ENCODE data around the gene RPS10.
"Not testable (repeated sequence)": the region's sequence is repeated elsewhere in the genome, so short reads cannot be mapped to it uniquely, and the experiment has no call there.

Gene RPS10

DNA sequence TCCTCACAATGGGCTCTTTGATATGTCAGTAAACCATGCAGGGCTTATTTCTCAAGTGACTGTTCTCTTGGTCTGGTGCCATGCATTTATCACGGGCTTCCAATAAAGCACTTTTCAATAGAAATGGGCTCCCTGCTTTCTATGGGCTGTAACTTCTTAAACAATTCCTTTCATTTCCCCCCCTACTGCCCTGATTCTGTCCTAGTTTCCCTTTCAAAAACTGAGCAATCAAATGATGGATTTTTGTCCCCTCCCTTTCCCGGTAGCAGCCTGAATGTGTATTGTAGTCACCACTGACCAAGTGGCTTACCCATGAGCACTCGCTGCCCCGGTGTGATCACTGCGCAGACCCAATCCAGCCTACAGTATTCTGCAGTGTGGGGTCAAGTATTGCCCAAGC lies 13.9 kb downstream of the RPS10 start:
- Histone ChIP-seq H3K4me3 (ENCODE audit: low read length in 2 of 2) (no peak overlapping the region), H3K27ac (replicated peaks; ENCODE audit: low read length) (no peak overlapping the region), H2BK120ac (ENCODE audit: low read depth, low read length) (no peak overlapping the region), H2BK5ac (ENCODE audit: low read length) (no peak overlapping the region), H3K9ac (ENCODE audit: low read depth, low read length, poor library complexity) (no peak overlapping the region), H2AFZ (ENCODE audit: low read length) (no peak overlapping the region), H2AK5ac (ENCODE audit: low read depth, low read length) (no peak overlapping the region), H3K18ac (ENCODE audit: low read length) (no peak overlapping the region), H3K36me3 (replicated peaks in 1 of 2; ENCODE audit: control insufficient read depth in 2 of 2, insufficient read depth in 2 of 2, low read length in 2 of 2) (peaks cover 22 to 39% of the 10 kb centered on the region in 2 donors), H3K4me2 (ENCODE audit: insufficient read depth, low read length, poor library complexity, severe bottlenecking) (no peak overlapping the region), H2BK12ac (ENCODE audit: low read length) (no peak overlapping the region), H4K91ac (ENCODE audit: low read depth, low read length, poor library complexity) (no peak overlapping the region), H3K4me1 (ENCODE audit: control insufficient read depth in 2 of 2, insufficient read depth in 1 of 2, low read depth in 1 of 2, low read length in 2 of 2) (no peaks in the 10 kb centered on the region), H3K14ac (ENCODE audit: low read length) (no peak overlapping the region), H3K27me3 (ENCODE audit: control insufficient read depth in 3 of 3, insufficient read depth in 3 of 3, low read depth in 1 of 3, low read length in 3 of 3) (no peaks in the 10 kb centered on the region), H3K4ac (ENCODE audit: low read length) (no peak overlapping the region), H3K9me3 (replicated peaks in 1 of 2; ENCODE audit: control insufficient read depth in 2 of 2, insufficient read depth in 1 of 2, low read depth in 1 of 2, low read length in 2 of 2) (peaks cover 0 to 2% of the 10 kb centered on the region in 2 donors), H4K8ac (ENCODE audit: low read depth, low read length) (no peak overlapping the region), H3K23ac (ENCODE audit: low read depth, low read length, poor library complexity) (no peak overlapping the region), H2BK15ac (ENCODE audit: low read length) (no peak overlapping the region), H3K79me1 (ENCODE audit: low read depth, low read length) (no peaks in the 10 kb centered on the region)
- no CpG with 5 or more reads among the region's 5 CpGs for WGBS, 2 donors (ENCODE audit: extremely low coverage in 2 of 2, insufficient read length in 2 of 2, insufficient replicate concordance in 1 of 2)
- DNase-seq (ENCODE audit: low spot score) = no peak

DNA sequence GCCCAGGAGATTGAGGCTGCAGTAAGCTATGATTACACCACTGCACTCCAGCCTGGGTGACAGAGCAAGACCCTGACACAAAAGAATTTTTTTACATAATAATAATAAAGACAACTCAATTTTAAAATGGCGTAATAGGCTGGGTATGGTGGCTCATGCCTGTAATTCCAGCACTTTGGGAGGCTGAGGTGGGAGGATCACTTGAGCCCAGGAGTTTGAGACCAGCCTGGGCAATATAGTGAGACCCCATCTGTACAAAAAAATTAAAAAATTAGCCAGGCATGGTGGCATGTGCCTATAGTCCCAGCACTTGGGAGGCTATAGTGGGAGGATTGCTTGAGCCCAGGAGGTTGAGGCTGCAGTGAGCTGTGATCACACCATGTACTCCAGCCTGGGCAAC lies 18.0 kb downstream of the RPS10 start:
- not testable (repeated sequence) for H3K27me3 ChIP-seq (ENCODE audit: control insufficient read depth in 3 of 3, insufficient read depth in 3 of 3, low read depth in 1 of 3, low read length in 3 of 3); DNase-seq (ENCODE audit: low spot score); H3K4ac ChIP-seq (ENCODE audit: low read length); H3K9ac ChIP-seq (ENCODE audit: low read depth, low read length, poor library complexity); H3K27ac ChIP-seq (replicated peaks; ENCODE audit: low read length); H2AK5ac ChIP-seq (ENCODE audit: low read depth, low read length); H3K4me1 ChIP-seq (ENCODE audit: control insufficient read depth in 2 of 2, insufficient read depth in 1 of 2, low read depth in 1 of 2, low read length in 2 of 2); H3K23ac ChIP-seq (ENCODE audit: low read depth, low read length, poor library complexity); H3K14ac ChIP-seq (ENCODE audit: low read length); H2BK5ac ChIP-seq (ENCODE audit: low read length); H4K91ac ChIP-seq (ENCODE audit: low read depth, low read length, poor library complexity); H2AFZ ChIP-seq (ENCODE audit: low read length); H2BK120ac ChIP-seq (ENCODE audit: low read depth, low read length); H3K9me3 ChIP-seq (replicated peaks in 1 of 2; ENCODE audit: control insufficient read depth in 2 of 2, insufficient read depth in 1 of 2, low read depth in 1 of 2, low read length in 2 of 2); H2BK15ac ChIP-seq (ENCODE audit: low read length); H3K18ac ChIP-seq (ENCODE audit: low read length); H2BK12ac ChIP-seq (ENCODE audit: low read length); H3K36me3 ChIP-seq (replicated peaks in 1 of 2; ENCODE audit: control insufficient read depth in 2 of 2, insufficient read depth in 2 of 2, low read length in 2 of 2); H3K79me1 ChIP-seq (ENCODE audit: low read depth, low read length); H3K4me2 ChIP-seq (ENCODE audit: insufficient read depth, low read length, poor library complexity, severe bottlenecking); H3K4me3 ChIP-seq (ENCODE audit: low read length in 2 of 2); H4K8ac ChIP-seq (ENCODE audit: low read depth, low read length)
- no CpG with 5 or more reads among the region's 1 CpG for WGBS, 2 donors (ENCODE audit: extremely low coverage in 2 of 2, insufficient read length in 2 of 2, insufficient replicate concordance in 1 of 2)

DNA sequence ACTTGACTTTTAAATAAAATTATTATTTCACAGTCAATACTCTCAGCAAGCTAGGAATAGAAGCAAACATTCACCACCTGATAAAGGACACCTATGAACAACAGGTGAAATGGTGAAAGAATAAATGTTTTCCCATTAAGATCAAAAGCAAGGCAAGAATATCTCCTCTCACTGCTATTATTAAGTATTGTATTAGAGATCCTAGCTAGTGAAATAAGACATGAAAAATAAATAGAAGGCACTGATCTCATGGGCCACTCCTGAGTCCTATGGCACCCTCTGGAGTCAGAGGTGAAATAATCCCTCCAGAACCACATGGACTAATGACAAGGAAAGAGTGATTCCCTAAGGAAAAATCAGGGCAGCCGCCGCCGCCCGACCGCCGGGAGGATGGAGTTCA lies 29.4 kb downstream of the RPS10 start:
- Histone ChIP-seq H3K9ac (ENCODE audit: low read depth, low read length, poor library complexity) (no peak overlapping the region), H2AK5ac (ENCODE audit: low read depth, low read length) (no peak overlapping the region), H3K27me3 (ENCODE audit: control insufficient read depth in 3 of 3, insufficient read depth in 3 of 3, low read depth in 1 of 3, low read length in 3 of 3) (no peaks in the 10 kb centered on the region), H2BK12ac (ENCODE audit: low read length) (no peak overlapping the region), H3K4ac (ENCODE audit: low read length) (no peak overlapping the region), H3K27ac (replicated peaks; ENCODE audit: low read length) (no peak overlapping the region), H3K4me2 (ENCODE audit: insufficient read depth, low read length, poor library complexity, severe bottlenecking) (no peak overlapping the region), H2AFZ (ENCODE audit: low read length) (no peak overlapping the region), H2BK5ac (ENCODE audit: low read length) (no peak overlapping the region), H2BK15ac (ENCODE audit: low read length) (no peak overlapping the region), H4K91ac (ENCODE audit: low read depth, low read length, poor library complexity) (no peak overlapping the region), H3K18ac (ENCODE audit: low read length) (no peak overlapping the region), H3K4me3 (ENCODE audit: low read length in 2 of 2) (no peak overlapping the region), H4K8ac (ENCODE audit: low read depth, low read length) (no peak overlapping the region), H3K36me3 (replicated peaks in 1 of 2; ENCODE audit: control insufficient read depth in 2 of 2, insufficient read depth in 2 of 2, low read length in 2 of 2) (no peaks in the 10 kb centered on the region), H3K23ac (ENCODE audit: low read depth, low read length, poor library complexity) (no peak overlapping the region), H3K79me1 (ENCODE audit: low read depth, low read length) (peaks cover 2% of the 10 kb centered on the region), H2BK120ac (ENCODE audit: low read depth, low read length) (no peak overlapping the region), H3K9me3 (replicated peaks in 1 of 2; ENCODE audit: control insufficient read depth in 2 of 2, insufficient read depth in 1 of 2, low read depth in 1 of 2, low read length in 2 of 2) (peaks cover 0 to 6% of the 10 kb centered on the region in 2 donors), H3K4me1 (ENCODE audit: control insufficient read depth in 2 of 2, insufficient read depth in 1 of 2, low read depth in 1 of 2, low read length in 2 of 2) (no peaks in the 10 kb centered on the region), H3K14ac (ENCODE audit: low read length) (no peak overlapping the region)
- WGBS, 2 donors (ENCODE audit: extremely low coverage in 2 of 2, insufficient read length in 2 of 2, insufficient replicate concordance in 1 of 2) = no CpG with 5 or more reads among the region's 6 CpGs
- DNase-seq (ENCODE audit: low spot score) = no peak

DNA sequence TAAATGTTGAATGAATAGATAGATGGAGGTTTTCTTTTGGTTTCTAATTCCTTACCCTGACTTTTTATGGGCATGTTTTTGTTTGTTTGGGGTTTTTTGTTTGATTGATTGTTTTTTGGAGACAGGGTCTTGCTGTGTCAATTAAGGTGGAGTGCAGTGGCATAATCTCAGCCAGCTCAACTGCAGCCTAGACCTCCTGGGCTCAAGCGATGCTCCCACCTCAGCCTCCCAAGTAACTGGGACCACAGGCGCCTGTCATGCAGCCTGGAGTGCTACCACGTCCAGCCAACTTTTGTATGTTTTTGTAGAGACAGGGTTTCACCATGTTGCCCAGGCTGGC lies 31.9 kb downstream of the RPS10 start:
- Histone ChIP-seq H3K36me3 (replicated peaks in 1 of 2; ENCODE audit: control insufficient read depth in 2 of 2, insufficient read depth in 2 of 2, low read length in 2 of 2) (no peaks in the 10 kb centered on the region), H3K9me3 (replicated peaks in 1 of 2; ENCODE audit: control insufficient read depth in 2 of 2, insufficient read depth in 1 of 2, low read depth in 1 of 2, low read length in 2 of 2) (peaks cover 0 to 6% of the 10 kb centered on the region in 2 donors), H3K4me1 (ENCODE audit: control insufficient read depth in 2 of 2, insufficient read depth in 1 of 2, low read depth in 1 of 2, low read length in 2 of 2) (peaks cover 0 to 3% of the 10 kb centered on the region in 2 donors), H2BK12ac (ENCODE audit: low read length) (no peak overlapping the region), H3K4me3 (ENCODE audit: low read length in 2 of 2) (no peak overlapping the region), H3K18ac (ENCODE audit: low read length) (no peak overlapping the region), H3K9ac (ENCODE audit: low read depth, low read length, poor library complexity) (no peak overlapping the region), H3K27ac (replicated peaks; ENCODE audit: low read length) (no peak overlapping the region), H2AK5ac (ENCODE audit: low read depth, low read length) (no peak overlapping the region), H3K79me1 (ENCODE audit: low read depth, low read length) (peaks cover 2% of the 10 kb centered on the region), H3K27me3 (ENCODE audit: control insufficient read depth in 3 of 3, insufficient read depth in 3 of 3, low read depth in 1 of 3, low read length in 3 of 3) (no peaks in the 10 kb centered on the region), H3K23ac (ENCODE audit: low read depth, low read length, poor library complexity) (no peak overlapping the region), H4K91ac (ENCODE audit: low read depth, low read length, poor library complexity) (no peak overlapping the region), H2BK5ac (ENCODE audit: low read length) (no peak overlapping the region), H3K4me2 (ENCODE audit: insufficient read depth, low read length, poor library complexity, severe bottlenecking) (no peak overlapping the region), H3K14ac (ENCODE audit: low read length) (no peak overlapping the region), H2BK15ac (ENCODE audit: low read length) (no peak overlapping the region), H2BK120ac (ENCODE audit: low read depth, low read length) (no peak overlapping the region), H3K4ac (ENCODE audit: low read length) (no peak overlapping the region), H4K8ac (ENCODE audit: low read depth, low read length) (no peak overlapping the region), H2AFZ (ENCODE audit: low read length) (no peak overlapping the region)
- DNase-seq (ENCODE audit: low spot score) = no peak
- no CpG with 5 or more reads among the region's 3 CpGs for WGBS, 2 donors (ENCODE audit: extremely low coverage in 2 of 2, insufficient read length in 2 of 2, insufficient replicate concordance in 1 of 2)

Measured in neuronal stem cell (in vitro differentiated cells).